ENCODE results near the gene CELA2B. TPM values are rescaled to one million over a fixed set of nuclear protein-coding genes. Genes with fewer than 3 reads are reported as not detected.

The CELA2B gene
- total and polyA plus RNA-seq, 2 experiments from 2014 or later: 0.26 TPM; not detected in 1

GRCh38 chr1:15435239-15436077 lies 40.4 kb upstream of the CELA2B start:
- Histone ChIP-seq H3K9me3 (ENCODE audit: low read depth) (no peaks in the 10 kb centered on the region), H3K4me3 (no peak overlapping the region), H3K36me3 (no peaks in the 10 kb centered on the region), H3K4me1 (ENCODE audit: low read depth) (peaks cover 11% of the 10 kb centered on the region), H3K27ac (no peak overlapping the region), H3K27me3 (no peaks in the 10 kb centered on the region)
- DNase-seq (ENCODE audit: low read depth in 1 of 2, low spot score in 1 of 2): no peak
- no peak for TF ChIP-seq CTCF (IDR thresholded peaks at IDR 0.05; ENCODE audit: low read depth, low read length)

GRCh38 chr1:15436881-15437442 lies 38.9 kb upstream of the CELA2B start:
- Histone ChIP-seq H3K27me3 (no peaks in the 10 kb centered on the region), H3K36me3 (no peaks in the 10 kb centered on the region), H3K27ac (no peak overlapping the region), H3K4me1 (ENCODE audit: low read depth) (peaks cover 9% of the 10 kb centered on the region), H3K9me3 (ENCODE audit: low read depth) (no peaks in the 10 kb centered on the region), H3K4me3 (no peak overlapping the region)
- no peak for DNase-seq (ENCODE audit: low read depth in 1 of 2, low spot score in 1 of 2)
- TF ChIP-seq CTCF (IDR thresholded peaks at IDR 0.05; ENCODE audit: low read depth, low read length): no peak

GRCh38 chr1:15439325-15439724 lies 36.6 kb upstream of the CELA2B start:
- no peak for TF ChIP-seq CTCF (IDR thresholded peaks at IDR 0.05; ENCODE audit: low read depth, low read length)
- no peaks in the 10 kb centered on the region for H3K27me3 ChIP-seq
- no peak for DNase-seq (ENCODE audit: low read depth in 1 of 2, low spot score in 1 of 2)
- no peak overlapping the region for H3K27ac ChIP-seq
- H3K4me1 ChIP-seq (ENCODE audit: low read depth): peaks cover 4% of the 10 kb centered on the region
- H3K9me3 ChIP-seq (ENCODE audit: low read depth): no peaks in the 10 kb centered on the region
- no peaks in the 10 kb centered on the region for H3K36me3 ChIP-seq
- no peak overlapping the region for H3K4me3 ChIP-seq

- H3K36me3 ChIP-seq: no peaks in the 10 kb centered on the region
- H3K9me3 ChIP-seq (ENCODE audit: low read depth): no peaks in the 10 kb centered on the region
- no peak overlapping the region for H3K4me3 ChIP-seq
- H3K27ac ChIP-seq: no peak overlapping the region
- DNase-seq (ENCODE audit: low read depth in 1 of 2, low spot score in 1 of 2): no peak
- H3K27me3 ChIP-seq: no peaks in the 10 kb centered on the region
- H3K4me1 ChIP-seq (ENCODE audit: low read depth): peaks cover 7% of the 10 kb centered on the region
- no peak for TF ChIP-seq CTCF (IDR thresholded peaks at IDR 0.05; ENCODE audit: low read depth, low read length)
These were observed 35.5 kb upstream of the CELA2B start for GRCh38 chr1:15440357-15440756.

GRCh38 chr1:15441247-15441646 lies 34.7 kb upstream of the CELA2B start:
- no peak overlapping the region for H3K4me3 ChIP-seq
- no peaks in the 10 kb centered on the region for H3K36me3 ChIP-seq
- TF ChIP-seq CTCF (IDR thresholded peaks at IDR 0.05; ENCODE audit: low read depth, low read length): no peak

More at GRCh38 chr1:15441247-15441646, 34.7 kb upstream of the CELA2B start:
- DNase-seq (ENCODE audit: low read depth in 1 of 2, low spot score in 1 of 2): no peak
- H3K4me1 ChIP-seq (ENCODE audit: low read depth): peaks cover 7% of the 10 kb centered on the region
- no peak overlapping the region for H3K27ac ChIP-seq
- no peaks in the 10 kb centered on the region for H3K27me3 ChIP-seq
- no peaks in the 10 kb centered on the region for H3K9me3 ChIP-seq (ENCODE audit: low read depth)

Data from cardiac muscle cell (in vitro differentiated cells and primary cell).